WTC11 (cell line): ENCODE measurements around the gene LBX2. TPM values are rescaled to one million over a fixed set of nuclear protein-coding genes. Genes with fewer than 3 reads are reported as not detected.
"Not testable (repeated sequence)": the region's sequence is repeated elsewhere in the genome, so short reads cannot be mapped to it uniquely, and the experiment has no call there.

Experiments
- ATAC-seq: fragments of 200-7000 bp; cut with Tn5 transposase; 2 replicates; pipeline ENCODE4 v1.10.0; 2021; ENCODE audit warnings: mild to moderate bottlenecking, moderate library complexity
- CTCF ChIA-PET: fragments of 300-600 bp; sonication (Branson Sonifier 250); formaldehyde crosslinking; loops from one replicate; lab custom pipeline; 2021; ENCODE audit warnings: antibody characterized with exemption; lab: Charles Lee
- POLR2A ChIA-PET: fragments of 350-600 bp; sonication (Branson Sonifier 250); formaldehyde crosslinking; loops from one replicate; lab custom pipeline; 2021; ENCODE audit warnings: antibody characterized with exemption; lab: Charles Lee
- DNase-seq: peaks from one replicate; pipeline ENCODE4 v3.0.0; 2021; ENCODE audit warnings: low spot score
- H3K27ac Mint-ChIP-seq: 2 replicates; pipeline ENCODE4 v1.8.0; 2021; ENCODE audit warnings: mixed read lengths
- H3K27me3 Mint-ChIP-seq: 2 replicates; pipeline ENCODE4 v1.8.0; 2021; ENCODE audit warnings: low read depth, mild to moderate bottlenecking, moderate library complexity, mixed read lengths
- H3K36me3 Mint-ChIP-seq: 2 replicates; pipeline ENCODE4 v1.8.0; 2021; ENCODE audit warnings: mixed read lengths
- H3K4me1 Mint-ChIP-seq: 2 replicates; pipeline ENCODE4 v1.8.0; 2022; ENCODE audit warnings: mixed read lengths
- H3K4me3 Mint-ChIP-seq: 2 replicates; pipeline ENCODE4 v1.8.0; 2021; ENCODE audit warnings: mild to moderate bottlenecking, moderate library complexity, mixed read lengths
- H3K9me3 Mint-ChIP-seq: 2 replicates; pipeline ENCODE4 v1.8.0; 2021; ENCODE audit warnings: mixed read lengths
- ATF1 ChIP-seq: sonication (generic); formaldehyde crosslinking; IDR thresholded peaks from 2 replicates; pipeline ENCODE4 v1.8.1; 2023; ENCODE audit warnings: mild to moderate bottlenecking, moderate library complexity, missing genetic modification reagents
- CREB1 ChIP-seq: sonication (generic); formaldehyde crosslinking; IDR thresholded peaks from 2 replicates; pipeline ENCODE4 v1.8.0; 2023; ENCODE audit warnings: mild to moderate bottlenecking, missing genetic modification reagents
- CREM ChIP-seq: sonication (generic); formaldehyde crosslinking; IDR thresholded peaks from 2 replicates; pipeline ENCODE4 v1.8.1; 2022; ENCODE audit warnings: mild to moderate bottlenecking, missing genetic modification reagents, moderate library complexity
- ETV6 ChIP-seq: sonication (generic); formaldehyde crosslinking; IDR thresholded peaks from 2 replicates; pipeline ENCODE4 v1.8.1; 2022; ENCODE audit warnings: mild to moderate bottlenecking, missing genetic modification reagents
- FOXJ3 ChIP-seq: sonication (generic); formaldehyde crosslinking; IDR thresholded peaks from 2 replicates; pipeline ENCODE4 v1.9.0; 2021; ENCODE audit warnings: missing genetic modification reagents, mild to moderate bottlenecking, borderline replicate concordance
- GRHL2 ChIP-seq: fragments of 250-450 bp; sonication (Bioruptor Pico); IDR thresholded peaks from 2 replicates; pipeline ENCODE4 v1.8.0; 2022; ENCODE audit warnings: mild to moderate bottlenecking, moderate library complexity; ENCODE audit not compliant: insufficient replicate concordance, severe bottlenecking
- NFYB ChIP-seq: sonication (generic); formaldehyde crosslinking; conservative IDR thresholded peaks from 2 replicates; pipeline ENCODE4 v1.8.0; 2022; ENCODE audit warnings: low read depth, missing genetic modification reagents
- NR1H2 ChIP-seq: sonication (generic); formaldehyde crosslinking; IDR thresholded peaks from 2 replicates; pipeline ENCODE4 v1.9.0; 2021; ENCODE audit warnings: mild to moderate bottlenecking, moderate library complexity, missing genetic modification reagents
- NR2C2 ChIP-seq: sonication (generic); formaldehyde crosslinking; IDR thresholded peaks from 2 replicates; pipeline ENCODE4 v1.8.0; 2022; ENCODE audit warnings: mild to moderate bottlenecking, missing genetic modification reagents
- SP1 ChIP-seq: sonication (generic); formaldehyde crosslinking; conservative IDR thresholded peaks from 2 replicates; pipeline ENCODE4 v1.8.1; 2022; ENCODE audit warnings: missing genetic modification reagents
- TCF7 ChIP-seq: sonication (generic); formaldehyde crosslinking; IDR thresholded peaks from 2 replicates; pipeline ENCODE4 v1.8.0; 2022; ENCODE audit warnings: mild to moderate bottlenecking, low read depth, missing genetic modification reagents, moderate library complexity
- ZNF138 ChIP-seq: sonication (generic); formaldehyde crosslinking; conservative IDR thresholded peaks from 2 replicates; pipeline ENCODE4 v1.8.1; 2022; ENCODE audit warnings: mild to moderate bottlenecking, moderate library complexity, missing genetic modification reagents
- total RNA-seq: library from RNA; stranded (reverse); gene quantifications from 3 replicates; pipeline ENCODE4 v1.2.3, GENCODE V29; 2021
- TF ChIP-seq, protein P1 (sequence below): fragments of 250-450 bp; sonication (Bioruptor Pico); IDR thresholded peaks from 2 replicates; pipeline ENCODE4 v1.9.0; 2021; ENCODE audit warnings: mild to moderate bottlenecking
- TF ChIP-seq, protein P2 (sequence below): sonication (generic); formaldehyde crosslinking; IDR thresholded peaks from 2 replicates; pipeline ENCODE4 v1.8.1; 2022; ENCODE audit warnings: low read depth, mild to moderate bottlenecking, moderate library complexity, missing genetic modification reagents, borderline replicate concordance
- TF ChIP-seq, protein P3 (sequence below): sonication (generic); formaldehyde crosslinking; IDR thresholded peaks from 2 replicates; pipeline ENCODE4 v1.8.1; 2023; ENCODE audit warnings: mild to moderate bottlenecking, moderate library complexity, missing genetic modification reagents
- TF ChIP-seq, protein P4 (sequence below): sonication (generic); formaldehyde crosslinking; IDR thresholded peaks from 2 replicates; pipeline ENCODE4 v1.8.0; 2023; ENCODE audit warnings: missing genetic modification reagents
- TF ChIP-seq, protein P5 (sequence below): sonication (generic); formaldehyde crosslinking; IDR thresholded peaks from 2 replicates; pipeline ENCODE4 v1.8.0; 2023; ENCODE audit warnings: missing genetic modification reagents, mild to moderate bottlenecking, borderline replicate concordance
- TF ChIP-seq, protein P6 (sequence below): fragments of 250-450 bp; sonication (Bioruptor Pico); IDR thresholded peaks from 2 replicates; pipeline ENCODE4 v1.9.0; 2021; ENCODE audit warnings: mild to moderate bottlenecking

The LBX2 gene
- total RNA-seq, 1 experiment from 2014 or later: 1.0 TPM

DNA sequence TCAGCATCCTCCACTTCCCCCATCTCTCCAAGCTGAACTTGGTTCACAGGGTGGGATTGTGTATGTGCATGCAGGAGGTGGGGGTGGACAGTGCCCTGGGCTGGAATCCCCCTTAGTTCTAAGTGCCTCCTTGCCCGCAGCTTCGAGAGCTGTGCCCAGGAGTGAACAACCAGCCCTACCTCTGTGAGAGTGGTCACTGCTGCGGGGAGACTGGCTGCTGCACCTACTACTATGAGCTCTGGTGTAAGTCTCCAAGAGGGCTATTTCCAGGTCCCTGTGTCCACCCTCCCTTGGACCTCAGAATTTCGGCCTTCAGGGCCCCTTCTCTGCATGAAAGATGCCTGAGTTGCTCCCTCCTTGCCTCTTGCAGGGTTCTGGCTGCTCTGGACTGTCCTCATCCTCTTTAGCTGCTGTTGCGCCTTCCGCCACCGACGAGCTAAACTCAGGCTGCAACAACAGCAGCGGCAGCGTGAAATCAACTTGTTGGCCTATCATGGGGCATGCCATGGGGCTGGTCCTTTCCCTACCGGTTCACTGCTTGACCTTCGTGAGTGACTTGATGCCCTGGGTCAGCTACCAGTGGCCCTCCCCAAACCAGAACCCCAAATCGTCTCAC, 39.8 kb downstream of the LBX2 start:
- not testable (repeated sequence) for H3K9me3 Mint-ChIP-seq, DNase-seq, ATAC-seq, H3K36me3 Mint-ChIP-seq, H3K27me3 Mint-ChIP-seq
- Mint-ChIP-seq H3K27ac (peak overlapping the region; percentile 84), H3K4me3 (peak overlapping the region; percentile 96), H3K4me1 (peaks cover 36% of the 10 kb centered on the region)
- CTCF ChIA-PET: interaction anchor here (1.3 to 2.1 kb wide), 4 partner anchors 9 to 68 kb away, joined by 4 to 9 read pairs (median 6); no protein-coding TSS in a partner anchor
- POLR2A ChIA-PET: interaction anchor here (2.7 kb wide), 1 partner anchor 19 kb away, joined by 29 read pairs; the partner anchor contains the start of gene RTKN
- TF ChIP-seq, protein P1, sequence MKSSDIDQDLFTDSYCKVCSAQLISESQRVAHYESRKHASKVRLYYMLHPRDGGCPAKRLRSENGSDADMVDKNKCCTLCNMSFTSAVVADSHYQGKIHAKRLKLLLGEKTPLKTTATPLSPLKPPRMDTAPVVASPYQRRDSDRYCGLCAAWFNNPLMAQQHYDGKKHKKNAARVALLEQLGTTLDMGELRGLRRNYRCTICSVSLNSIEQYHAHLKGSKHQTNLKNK: 0 out of 2 replicates have a peak, but pooled peaks have one; percentile 29

DNA sequence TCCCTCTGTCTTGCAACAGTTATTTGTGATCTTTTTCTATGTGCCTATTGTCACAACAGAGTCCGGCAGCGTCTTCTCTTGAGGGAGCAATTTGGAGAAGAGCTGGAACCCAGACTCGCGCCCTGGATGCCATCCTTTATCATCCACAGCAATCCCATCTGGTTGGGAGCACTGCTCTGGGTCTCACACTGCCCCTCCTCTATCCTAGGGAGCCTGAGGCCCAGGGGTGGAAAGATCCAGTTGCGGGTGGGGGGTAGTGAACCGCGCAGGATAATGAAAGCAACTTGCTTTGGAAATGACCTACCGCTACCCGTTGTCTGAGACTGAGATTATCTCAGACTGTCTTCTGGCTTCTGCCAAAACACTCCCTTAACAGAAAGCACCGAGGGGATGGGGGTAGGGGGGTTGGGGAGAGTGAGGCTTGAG, 40.5 kb downstream of the LBX2 start:
- Mint-ChIP-seq H3K27me3 (no peaks in the 10 kb centered on the region), H3K36me3 (peaks cover 9% of the 10 kb centered on the region), H3K9me3 (no peaks in the 10 kb centered on the region), H3K4me3 (peak overlapping the region; percentile 96), H3K27ac (peak overlapping the region; percentile 93), H3K4me1 (peaks cover 38% of the 10 kb centered on the region)
- ChIA-PET POLR2A (interaction anchor here (0.6 to 2.7 kb wide), 11 partner anchors 9 to 67 kb away, joined by 3 to 29 read pairs (median 6); partner anchors contain the start of genes LBX2, MRPL53, PCGF1 and RTKN), CTCF (interaction anchor here (1.2 to 3.1 kb wide), 9 partner anchors 10 to 124 kb away, joined by 3 to 18 read pairs (median 4); partner anchors contain the start of gene CCDC142)
- ATAC-seq (no peak), DNase-seq (no peak)
- TF ChIP-seq GRHL2 (no peak), CREM (no peak), CREB1 (CRISPR knock-in tag) (no peak), ZNF138 (no peak), NR1H2 (CRISPR knock-in tag) (no peak), FOXJ3 (no peak), SP1 (CRISPR knock-in tag) (no peak), TCF7 (no peak)
- TF ChIP-seq, protein P2, sequence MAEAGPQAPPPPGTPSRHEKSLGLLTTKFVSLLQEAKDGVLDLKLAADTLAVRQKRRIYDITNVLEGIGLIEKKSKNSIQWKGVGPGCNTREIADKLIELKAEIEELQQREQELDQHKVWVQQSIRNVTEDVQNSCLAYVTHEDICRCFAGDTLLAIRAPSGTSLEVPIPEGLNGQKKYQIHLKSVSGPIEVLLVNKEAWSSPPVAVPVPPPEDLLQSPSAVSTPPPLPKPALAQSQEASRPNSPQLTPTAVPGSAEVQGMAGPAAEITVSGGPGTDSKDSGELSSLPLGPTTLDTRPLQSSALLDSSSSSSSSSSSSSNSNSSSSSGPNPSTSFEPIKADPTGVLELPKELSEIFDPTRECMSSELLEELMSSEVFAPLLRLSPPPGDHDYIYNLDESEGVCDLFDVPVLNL (CRISPR knock-in tag): no peak
- TF ChIP-seq, protein P3, sequence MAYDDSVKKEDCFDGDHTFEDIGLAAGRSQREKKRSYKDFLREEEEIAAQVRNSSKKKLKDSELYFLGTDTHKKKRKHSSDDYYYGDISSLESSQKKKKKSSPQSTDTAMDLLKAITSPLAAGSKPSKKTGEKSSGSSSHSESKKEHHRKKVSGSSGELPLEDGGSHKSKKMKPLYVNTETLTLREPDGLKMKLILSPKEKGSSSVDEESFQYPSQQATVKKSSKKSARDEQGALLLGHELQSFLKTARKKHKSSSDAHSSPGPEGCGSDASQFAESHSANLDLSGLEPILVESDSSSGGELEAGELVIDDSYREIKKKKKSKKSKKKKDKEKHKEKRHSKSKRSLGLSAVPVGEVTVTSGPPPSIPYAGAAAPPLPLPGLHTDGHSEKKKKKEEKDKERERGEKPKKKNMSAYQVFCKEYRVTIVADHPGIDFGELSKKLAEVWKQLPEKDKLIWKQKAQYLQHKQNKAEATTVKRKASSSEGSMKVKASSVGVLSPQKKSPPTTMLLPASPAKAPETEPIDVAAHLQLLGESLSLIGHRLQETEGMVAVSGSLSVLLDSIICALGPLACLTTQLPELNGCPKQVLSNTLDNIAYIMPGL: no peak
- TF ChIP-seq, protein P4, sequence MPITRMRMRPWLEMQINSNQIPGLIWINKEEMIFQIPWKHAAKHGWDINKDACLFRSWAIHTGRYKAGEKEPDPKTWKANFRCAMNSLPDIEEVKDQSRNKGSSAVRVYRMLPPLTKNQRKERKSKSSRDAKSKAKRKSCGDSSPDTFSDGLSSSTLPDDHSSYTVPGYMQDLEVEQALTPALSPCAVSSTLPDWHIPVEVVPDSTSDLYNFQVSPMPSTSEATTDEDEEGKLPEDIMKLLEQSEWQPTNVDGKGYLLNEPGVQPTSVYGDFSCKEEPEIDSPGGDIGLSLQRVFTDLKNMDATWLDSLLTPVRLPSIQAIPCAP (CRISPR knock-in tag): no peak

DNA sequence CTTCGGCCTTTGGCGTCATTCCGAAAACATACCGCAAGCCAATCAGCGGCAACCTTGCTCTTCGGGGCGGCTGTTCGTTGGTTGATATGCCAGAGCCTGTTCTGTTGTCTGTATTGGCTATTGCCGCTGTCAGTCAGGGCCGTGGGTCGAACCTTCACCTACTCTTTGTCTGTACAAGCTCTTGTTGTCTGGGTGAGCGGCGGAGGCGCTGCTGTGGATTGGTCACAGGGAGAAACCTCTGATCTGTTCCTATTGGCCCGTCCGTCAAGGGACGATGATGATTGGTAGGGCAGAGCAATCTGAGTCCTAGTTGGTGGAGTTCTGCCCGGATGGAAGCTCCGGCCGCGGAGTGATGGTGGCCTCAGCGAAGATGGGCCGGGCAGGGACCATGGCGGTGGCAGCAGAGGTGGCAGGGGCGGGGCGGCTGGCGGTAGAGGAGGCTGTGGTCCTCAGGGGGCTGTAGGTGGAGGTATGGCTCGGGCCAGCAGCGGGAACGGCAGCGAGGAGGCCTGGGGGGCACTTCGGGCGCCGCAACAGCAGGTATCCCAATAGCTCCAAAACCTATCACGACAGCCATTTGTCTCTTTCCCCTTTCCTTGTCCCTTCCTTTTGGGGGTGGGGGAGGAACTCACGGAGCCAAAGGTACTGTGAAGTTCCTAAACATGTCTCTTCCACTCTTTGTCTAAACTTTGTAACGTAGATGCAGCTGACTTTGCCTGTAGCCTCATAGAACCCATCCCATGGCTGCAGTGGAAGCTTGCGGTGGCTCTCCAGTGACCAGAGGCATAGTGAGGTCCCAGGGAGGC, 41.1 kb downstream of the LBX2 start, which contains the start of gene WBP1:
Gene WBP1 (plus strand): TSS at position 307 of the 806 bp plus-strand sequence. CDS start 165 bp downstream, at position 472.
- H3K36me3 Mint-ChIP-seq: peaks cover 9% of the 10 kb centered on the region
- H3K4me1 Mint-ChIP-seq: peaks cover 36% of the 10 kb centered on the region
- ATAC-seq: peak; percentile 89
- DNase-seq: peak; percentile 100
- peak within 1 kb of the TSS; percentile 98 for H3K27ac Mint-ChIP-seq
- peak within 1 kb of the TSS; percentile 96 for H3K4me3 Mint-ChIP-seq
- POLR2A ChIA-PET: interaction anchor here (0.6 to 2.7 kb wide), 16 partner anchors 9 to 97 kb away, joined by 3 to 29 read pairs (median 5); partner anchors contain the start of genes AUP1, HTRA2, LBX2 and MRPL53
- no peaks in the 10 kb centered on the region for H3K27me3 Mint-ChIP-seq
- CTCF ChIA-PET: interaction anchor here (1.0 to 3.1 kb wide), 14 partner anchors 10 to 124 kb away, joined by 3 to 18 read pairs (median 4); partner anchors contain the start of genes CCDC142 and MRPL53
- no peaks in the 10 kb centered on the region for H3K9me3 Mint-ChIP-seq
- TF ChIP-seq NR2C2 (CRISPR knock-in tag) (no peak), NFYB (CRISPR knock-in tag) (peak; percentile 93), ETV6 (CRISPR knock-in tag) (0 out of 2 replicates have a peak, but pooled peaks have one; percentile 23), ATF1 (CRISPR knock-in tag) (no peak), CREM (0 out of 2 replicates have a peak, but pooled peaks have one; percentile 27)
- TF ChIP-seq, protein P5, sequence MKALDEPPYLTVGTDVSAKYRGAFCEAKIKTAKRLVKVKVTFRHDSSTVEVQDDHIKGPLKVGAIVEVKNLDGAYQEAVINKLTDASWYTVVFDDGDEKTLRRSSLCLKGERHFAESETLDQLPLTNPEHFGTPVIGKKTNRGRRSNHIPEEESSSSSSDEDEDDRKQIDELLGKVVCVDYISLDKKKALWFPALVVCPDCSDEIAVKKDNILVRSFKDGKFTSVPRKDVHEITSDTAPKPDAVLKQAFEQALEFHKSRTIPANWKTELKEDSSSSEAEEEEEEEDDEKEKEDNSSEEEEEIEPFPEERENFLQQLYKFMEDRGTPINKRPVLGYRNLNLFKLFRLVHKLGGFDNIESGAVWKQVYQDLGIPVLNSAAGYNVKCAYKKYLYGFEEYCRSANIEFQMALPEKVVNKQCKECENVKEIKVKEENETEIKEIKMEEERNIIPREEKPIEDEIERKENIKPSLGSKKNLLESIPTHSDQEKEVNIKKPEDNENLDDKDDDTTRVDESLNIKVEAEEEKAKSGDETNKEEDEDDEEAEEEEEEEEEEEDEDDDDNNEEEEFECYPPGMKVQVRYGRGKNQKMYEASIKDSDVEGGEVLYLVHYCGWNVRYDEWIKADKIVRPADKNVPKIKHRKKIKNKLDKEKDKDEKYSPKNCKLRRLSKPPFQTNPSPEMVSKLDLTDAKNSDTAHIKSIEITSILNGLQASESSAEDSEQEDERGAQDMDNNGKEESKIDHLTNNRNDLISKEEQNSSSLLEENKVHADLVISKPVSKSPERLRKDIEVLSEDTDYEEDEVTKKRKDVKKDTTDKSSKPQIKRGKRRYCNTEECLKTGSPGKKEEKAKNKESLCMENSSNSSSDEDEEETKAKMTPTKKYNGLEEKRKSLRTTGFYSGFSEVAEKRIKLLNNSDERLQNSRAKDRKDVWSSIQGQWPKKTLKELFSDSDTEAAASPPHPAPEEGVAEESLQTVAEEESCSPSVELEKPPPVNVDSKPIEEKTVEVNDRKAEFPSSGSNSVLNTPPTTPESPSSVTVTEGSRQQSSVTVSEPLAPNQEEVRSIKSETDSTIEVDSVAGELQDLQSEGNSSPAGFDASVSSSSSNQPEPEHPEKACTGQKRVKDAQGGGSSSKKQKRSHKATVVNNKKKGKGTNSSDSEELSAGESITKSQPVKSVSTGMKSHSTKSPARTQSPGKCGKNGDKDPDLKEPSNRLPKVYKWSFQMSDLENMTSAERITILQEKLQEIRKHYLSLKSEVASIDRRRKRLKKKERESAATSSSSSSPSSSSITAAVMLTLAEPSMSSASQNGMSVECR (CRISPR knock-in tag): peak; percentile 49; the same call in 1 of the 2 replicates
- TF ChIP-seq, protein P6, sequence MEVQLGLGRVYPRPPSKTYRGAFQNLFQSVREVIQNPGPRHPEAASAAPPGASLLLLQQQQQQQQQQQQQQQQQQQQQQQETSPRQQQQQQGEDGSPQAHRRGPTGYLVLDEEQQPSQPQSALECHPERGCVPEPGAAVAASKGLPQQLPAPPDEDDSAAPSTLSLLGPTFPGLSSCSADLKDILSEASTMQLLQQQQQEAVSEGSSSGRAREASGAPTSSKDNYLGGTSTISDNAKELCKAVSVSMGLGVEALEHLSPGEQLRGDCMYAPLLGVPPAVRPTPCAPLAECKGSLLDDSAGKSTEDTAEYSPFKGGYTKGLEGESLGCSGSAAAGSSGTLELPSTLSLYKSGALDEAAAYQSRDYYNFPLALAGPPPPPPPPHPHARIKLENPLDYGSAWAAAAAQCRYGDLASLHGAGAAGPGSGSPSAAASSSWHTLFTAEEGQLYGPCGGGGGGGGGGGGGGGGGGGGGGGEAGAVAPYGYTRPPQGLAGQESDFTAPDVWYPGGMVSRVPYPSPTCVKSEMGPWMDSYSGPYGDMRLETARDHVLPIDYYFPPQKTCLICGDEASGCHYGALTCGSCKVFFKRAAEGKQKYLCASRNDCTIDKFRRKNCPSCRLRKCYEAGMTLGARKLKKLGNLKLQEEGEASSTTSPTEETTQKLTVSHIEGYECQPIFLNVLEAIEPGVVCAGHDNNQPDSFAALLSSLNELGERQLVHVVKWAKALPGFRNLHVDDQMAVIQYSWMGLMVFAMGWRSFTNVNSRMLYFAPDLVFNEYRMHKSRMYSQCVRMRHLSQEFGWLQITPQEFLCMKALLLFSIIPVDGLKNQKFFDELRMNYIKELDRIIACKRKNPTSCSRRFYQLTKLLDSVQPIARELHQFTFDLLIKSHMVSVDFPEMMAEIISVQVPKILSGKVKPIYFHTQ (CRISPR knock-in tag): no peak
